ENCODE results near the gene ZNF189. TPM values are rescaled to one million over a fixed set of nuclear protein-coding genes. Genes with fewer than 3 reads are reported as not detected.
"Not testable (repeated sequence)": the region's sequence is repeated elsewhere in the genome, so short reads cannot be mapped to it uniquely, and the experiment has no call there.

Gene ZNF189
- total RNA-seq, 1 experiment from 2014 or later: 9.9 TPM

GRCh38 chr9:101369286-101369685 lies 29.4 kb upstream of the ZNF189 start:
- no peak overlapping the region for H3K4me3 ChIP-seq (ENCODE audit: insufficient read depth, low read depth, low read length)
- no peaks in the 10 kb centered on the region for H3K27me3 ChIP-seq (ENCODE audit: control insufficient read depth, insufficient read depth, low read length)
- H3K36me3 ChIP-seq (replicated peaks; ENCODE audit: control insufficient read depth, insufficient read depth, low read length): no peaks in the 10 kb centered on the region
- no peak for DNase-seq

GRCh38 chr9:101369884-101370531 lies 28.6 kb upstream of the ZNF189 start:
- H3K4me3 ChIP-seq (ENCODE audit: insufficient read depth, low read depth, low read length): no peak overlapping the region
- no peak for DNase-seq
- no peaks in the 10 kb centered on the region for H3K27me3 ChIP-seq (ENCODE audit: control insufficient read depth, insufficient read depth, low read length)
- no peaks in the 10 kb centered on the region for H3K36me3 ChIP-seq (replicated peaks; ENCODE audit: control insufficient read depth, insufficient read depth, low read length)

DNA sequence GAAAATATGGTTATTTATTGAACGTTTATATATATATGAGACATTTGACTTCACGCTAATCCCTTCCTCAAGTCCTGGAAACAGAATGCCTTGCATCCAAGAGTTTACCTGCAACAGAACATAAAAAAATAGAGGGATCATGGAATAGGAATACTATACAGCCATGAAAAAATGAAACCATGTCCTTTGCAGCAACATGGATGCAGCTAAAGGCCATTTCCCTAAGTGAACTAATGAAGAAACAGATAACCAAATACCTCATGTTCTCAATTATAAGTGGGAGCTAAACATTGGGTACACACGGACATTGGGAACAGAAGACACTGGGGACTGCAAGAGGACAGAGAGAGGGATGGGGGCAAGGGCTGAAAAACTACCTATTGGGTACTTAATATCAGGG lies 26.8 kb upstream of the ZNF189 start:
- DNase-seq: no peak
- Histone ChIP-seq H3K36me3 (replicated peaks; ENCODE audit: control insufficient read depth, insufficient read depth, low read length) (no peaks in the 10 kb centered on the region), H3K4me3 (ENCODE audit: insufficient read depth, low read depth, low read length) (no peak overlapping the region), H3K27me3 (ENCODE audit: control insufficient read depth, insufficient read depth, low read length) (no peaks in the 10 kb centered on the region)

DNA sequence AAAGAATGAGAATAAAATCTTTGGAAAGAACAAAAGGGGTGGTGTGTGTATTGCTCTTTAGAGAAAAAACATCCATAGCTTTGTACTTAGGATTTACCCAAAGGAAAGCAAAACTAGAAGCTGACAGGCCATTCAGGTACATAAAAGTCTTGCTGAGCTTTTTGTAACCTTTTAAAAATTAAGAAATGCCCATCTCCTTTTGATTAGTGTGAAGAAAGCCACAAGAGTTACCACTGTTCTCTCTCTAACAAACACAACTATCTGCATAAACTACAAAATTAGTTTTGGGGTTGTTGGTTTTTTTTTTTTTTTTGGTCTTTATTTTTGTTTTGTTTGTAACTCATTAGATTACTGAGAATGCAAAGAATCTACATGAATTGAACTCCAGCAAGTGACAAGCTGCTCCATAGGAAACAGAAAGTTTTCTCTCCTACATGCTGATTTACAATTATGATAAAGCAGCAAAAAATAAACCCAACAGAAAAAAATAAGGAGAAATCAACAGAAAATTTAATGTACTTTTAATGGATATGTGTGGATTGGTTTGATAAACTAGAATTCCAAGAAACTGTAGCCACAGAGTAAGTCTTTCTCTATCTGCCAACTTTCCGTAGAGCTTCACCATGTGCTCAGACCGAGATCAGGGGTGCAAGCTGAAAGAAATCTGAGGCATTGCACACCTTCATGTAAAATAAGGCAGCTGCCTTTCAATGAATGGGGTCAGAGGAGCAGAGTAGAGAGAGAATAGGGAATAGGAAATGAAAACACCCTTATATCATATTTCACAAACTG lies 26.1 kb upstream of the ZNF189 start:
- no peaks in the 10 kb centered on the region for H3K36me3 ChIP-seq (replicated peaks; ENCODE audit: control insufficient read depth, insufficient read depth, low read length)

DNA sequence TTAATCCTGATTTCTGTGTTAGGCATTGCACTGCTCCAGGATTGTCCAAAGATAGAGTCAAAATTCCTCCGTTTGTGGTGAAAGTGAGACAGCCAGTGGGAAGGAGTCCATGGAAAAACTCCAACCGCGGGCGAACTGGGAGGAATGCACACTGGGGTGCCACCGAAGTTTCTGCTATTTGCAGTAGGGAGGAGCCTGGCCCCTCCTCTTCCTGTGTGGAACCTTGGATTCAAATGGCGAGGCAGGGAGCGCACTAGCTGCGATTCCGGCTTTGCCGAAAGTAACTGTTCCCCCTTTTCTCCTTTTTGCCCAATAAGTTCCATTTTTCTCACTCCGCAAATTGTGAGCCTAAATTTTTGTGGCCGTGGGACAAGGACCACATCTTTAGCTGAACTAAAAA lies 23.1 kb upstream of the ZNF189 start:
- Histone ChIP-seq H3K36me3 (replicated peaks; ENCODE audit: control insufficient read depth, insufficient read depth, low read length) (no peaks in the 10 kb centered on the region), H3K27me3 (ENCODE audit: control insufficient read depth, insufficient read depth, low read length) (no peaks in the 10 kb centered on the region), H3K4me3 (ENCODE audit: insufficient read depth, low read depth, low read length) (no peak overlapping the region)
- DNase-seq: no peak

More for the DNA sequence above, 26.1 kb upstream of the ZNF189 start:
- DNase-seq: no peak
- H3K4me3 ChIP-seq (ENCODE audit: insufficient read depth, low read depth, low read length): no peak overlapping the region
- no peaks in the 10 kb centered on the region for H3K27me3 ChIP-seq (ENCODE audit: control insufficient read depth, insufficient read depth, low read length)

DNA sequence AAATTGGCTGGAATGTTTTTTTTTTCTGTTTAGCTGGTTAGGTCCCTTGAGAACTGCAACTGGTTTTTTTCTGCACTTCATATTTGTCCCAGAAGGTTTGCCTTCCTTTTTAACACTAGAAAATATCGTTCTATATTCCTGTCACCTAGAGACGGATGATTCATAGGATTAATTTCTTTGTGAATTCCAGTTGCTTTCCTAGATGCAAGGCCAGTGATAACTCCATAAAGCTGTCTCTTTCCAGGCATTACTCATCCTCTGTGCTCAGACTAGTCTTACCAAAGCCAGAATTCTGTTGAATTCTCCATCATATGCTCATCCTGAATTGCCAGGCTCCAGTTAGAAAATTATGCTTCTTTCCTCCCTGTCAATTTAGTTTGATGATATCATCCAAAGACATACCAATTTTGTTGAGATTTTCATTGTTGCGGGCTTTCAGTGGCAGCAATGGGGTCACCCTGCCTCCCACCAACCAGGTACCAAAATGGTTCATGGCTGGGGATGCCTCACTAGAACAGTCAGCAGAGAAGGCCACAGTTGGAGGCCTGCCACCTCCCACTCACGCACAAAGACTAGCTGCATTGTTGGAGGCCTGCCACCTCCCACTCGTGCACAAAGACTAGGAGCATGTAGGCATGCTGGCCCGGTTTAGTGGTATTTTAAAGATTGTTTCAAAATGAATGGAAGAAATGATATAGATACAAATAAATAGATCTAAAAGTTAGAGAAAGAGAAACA lies 22.4 kb upstream of the ZNF189 start:
- DNase-seq: no peak
- no peaks in the 10 kb centered on the region for H3K27me3 ChIP-seq (ENCODE audit: control insufficient read depth, insufficient read depth, low read length)
- no peak overlapping the region for H3K4me3 ChIP-seq (ENCODE audit: insufficient read depth, low read depth, low read length)
- no peaks in the 10 kb centered on the region for H3K36me3 ChIP-seq (replicated peaks; ENCODE audit: control insufficient read depth, insufficient read depth, low read length)

- Histone ChIP-seq H3K4me3 (ENCODE audit: insufficient read depth, low read depth, low read length) (no peak overlapping the region), H3K27me3 (ENCODE audit: control insufficient read depth, insufficient read depth, low read length) (no peaks in the 10 kb centered on the region)
- no peak for DNase-seq
These were observed 18.4 kb upstream of the ZNF189 start for GRCh38 chr9:101380295-101380694.

DNA sequence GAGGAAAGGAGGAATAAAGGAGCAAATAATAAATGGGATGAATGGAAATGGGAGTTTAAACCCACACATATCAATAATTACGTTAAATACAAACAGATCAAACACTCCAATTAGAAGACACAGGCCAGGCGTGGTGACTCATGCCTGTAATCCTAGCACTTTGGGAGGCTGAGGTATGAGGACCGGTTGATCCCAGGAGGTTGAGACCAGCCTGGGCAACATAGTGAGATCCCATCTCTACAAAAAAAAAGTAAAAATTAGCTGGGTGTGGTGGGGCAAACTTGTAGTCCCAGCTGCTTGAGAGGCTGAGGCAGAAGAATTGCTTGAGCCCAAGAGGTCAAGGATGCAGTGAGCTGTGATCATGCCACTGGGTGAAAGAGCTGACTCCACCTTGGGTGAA lies 17.5 kb upstream of the ZNF189 start:
- no peak for DNase-seq
- no peaks in the 10 kb centered on the region for H3K27me3 ChIP-seq (ENCODE audit: control insufficient read depth, insufficient read depth, low read length)
- H3K4me3 ChIP-seq (ENCODE audit: insufficient read depth, low read depth, low read length): no peak overlapping the region
- H3K36me3 ChIP-seq (replicated peaks; ENCODE audit: control insufficient read depth, insufficient read depth, low read length): no peaks in the 10 kb centered on the region

More at GRCh38 chr9:101380295-101380694, 18.4 kb upstream of the ZNF189 start:
- no peaks in the 10 kb centered on the region for H3K36me3 ChIP-seq (replicated peaks; ENCODE audit: control insufficient read depth, insufficient read depth, low read length)

- no peak for DNase-seq
- H3K27me3 ChIP-seq (ENCODE audit: control insufficient read depth, insufficient read depth, low read length): no peaks in the 10 kb centered on the region
- no peak overlapping the region for H3K4me3 ChIP-seq (ENCODE audit: insufficient read depth, low read depth, low read length)
- no peaks in the 10 kb centered on the region for H3K36me3 ChIP-seq (replicated peaks; ENCODE audit: control insufficient read depth, insufficient read depth, low read length)
These were observed 16.8 kb upstream of the ZNF189 start for GRCh38 chr9:101381833-101382342.

- no peak for DNase-seq
- no peak overlapping the region for H3K4me3 ChIP-seq (ENCODE audit: insufficient read depth, low read depth, low read length)
- H3K27me3 ChIP-seq (ENCODE audit: control insufficient read depth, insufficient read depth, low read length): no peaks in the 10 kb centered on the region
- no peaks in the 10 kb centered on the region for H3K36me3 ChIP-seq (replicated peaks; ENCODE audit: control insufficient read depth, insufficient read depth, low read length)
These were observed 15.3 kb upstream of the ZNF189 start for GRCh38 chr9:101383361-101383760.

DNA sequence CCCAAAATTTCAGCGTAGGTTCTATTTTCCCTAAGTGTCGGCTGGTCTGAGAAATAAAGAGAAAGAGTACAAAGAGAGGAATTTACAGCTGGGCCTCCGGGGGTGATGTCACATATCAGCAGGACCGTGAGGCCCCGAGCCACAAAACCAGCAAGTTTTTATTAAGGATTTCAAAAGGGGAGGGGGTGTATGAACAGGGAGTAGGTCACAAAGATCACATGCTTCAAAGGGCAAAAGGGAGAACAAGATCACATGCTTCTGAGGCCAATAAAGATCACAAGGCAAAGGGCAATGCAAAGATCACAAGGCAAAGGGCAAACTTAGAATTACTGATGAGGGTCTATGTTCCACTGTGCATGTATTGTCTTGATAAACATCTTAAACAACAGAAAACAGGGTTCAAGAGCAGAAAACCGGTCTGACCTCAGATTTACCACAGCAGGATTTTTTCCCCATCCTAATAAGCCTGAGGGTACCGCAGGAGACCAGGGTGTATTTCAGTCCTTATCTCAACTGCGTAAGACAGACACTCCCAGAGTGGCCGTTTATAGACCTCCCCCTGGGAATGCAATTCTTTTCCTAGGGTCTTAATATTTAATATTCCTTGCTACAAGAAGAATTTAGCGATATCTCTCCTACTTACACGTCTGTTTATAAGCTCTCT lies 13.6 kb upstream of the ZNF189 start, which contains the start of gene BAAT:
Gene BAAT (minus strand): TSS at position 134 of the 664 bp plus-strand sequence. CDS start 13,602 bp downstream, outside the sequence.
- not testable (repeated sequence) for DNase-seq; H3K27me3 ChIP-seq (ENCODE audit: control insufficient read depth, insufficient read depth, low read length); H3K36me3 ChIP-seq (replicated peaks; ENCODE audit: control insufficient read depth, insufficient read depth, low read length); H3K4me3 ChIP-seq (ENCODE audit: insufficient read depth, low read depth, low read length)

DNA sequence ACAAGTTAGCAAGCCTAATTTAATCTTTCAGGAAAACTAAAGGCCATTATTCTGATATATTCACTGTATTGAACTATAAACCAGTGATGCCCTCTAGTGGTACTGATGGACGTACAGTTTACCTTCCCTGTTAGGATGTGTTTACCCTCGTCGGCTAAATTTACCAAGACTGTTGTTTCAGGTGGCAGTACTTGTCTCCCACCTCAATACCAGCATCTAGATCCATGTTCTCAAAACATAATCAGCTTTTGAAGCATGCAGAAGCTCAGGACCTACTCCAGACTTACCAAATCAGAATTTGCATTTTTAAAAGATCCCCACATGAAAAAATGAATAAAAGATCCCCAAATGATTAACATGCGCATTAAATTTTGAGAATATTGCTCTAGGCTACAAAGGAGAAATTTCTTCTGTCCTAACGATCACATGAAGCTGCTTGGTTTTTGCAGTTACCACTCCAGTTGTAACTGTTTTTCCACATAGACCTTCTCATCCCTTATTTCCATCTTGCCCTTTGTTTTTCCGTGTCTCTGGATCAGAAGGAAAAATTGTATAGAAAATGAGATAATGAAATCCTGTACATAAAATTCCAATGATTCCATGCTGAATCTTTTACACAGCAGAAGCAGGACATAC lies 10.7 kb upstream of the ZNF189 start:
- DNase-seq: peak; percentile 15
- Histone ChIP-seq H3K36me3 (replicated peaks; ENCODE audit: control insufficient read depth, insufficient read depth, low read length) (peaks cover 1% of the 10 kb centered on the region), H3K27me3 (ENCODE audit: control insufficient read depth, insufficient read depth, low read length) (no peaks in the 10 kb centered on the region), H3K4me3 (ENCODE audit: insufficient read depth, low read depth, low read length) (no peak overlapping the region)

DNA sequence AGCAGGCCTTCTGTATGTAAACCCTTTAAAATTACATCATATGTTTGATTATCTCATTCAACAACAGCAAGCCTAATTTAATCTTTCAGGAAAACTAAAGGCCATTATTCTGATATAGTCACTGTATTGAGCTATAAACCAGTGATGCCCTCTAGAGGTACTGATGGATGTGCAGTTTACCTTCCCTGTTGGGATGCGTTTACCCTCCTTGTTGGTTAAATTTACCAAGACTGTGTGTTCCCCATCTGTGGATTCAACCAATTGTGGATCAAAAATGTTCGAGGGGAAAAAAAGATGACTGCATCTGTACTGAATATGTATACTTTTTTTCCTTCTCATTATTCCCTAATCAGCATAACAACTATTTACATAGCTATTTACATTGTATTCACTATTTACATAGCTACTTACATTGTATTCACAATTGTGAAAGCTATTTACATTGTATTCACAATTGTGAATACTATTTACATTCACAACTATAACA lies 10.1 kb upstream of the ZNF189 start:
- DNase-seq: no peak
- H3K4me3 ChIP-seq (ENCODE audit: insufficient read depth, low read depth, low read length): no peak overlapping the region
- H3K27me3 ChIP-seq (ENCODE audit: control insufficient read depth, insufficient read depth, low read length): no peaks in the 10 kb centered on the region
- peaks cover 1% of the 10 kb centered on the region for H3K36me3 ChIP-seq (replicated peaks; ENCODE audit: control insufficient read depth, insufficient read depth, low read length)

- peaks cover 3% of the 10 kb centered on the region for H3K36me3 ChIP-seq (replicated peaks; ENCODE audit: control insufficient read depth, insufficient read depth, low read length)
- no peaks in the 10 kb centered on the region for H3K27me3 ChIP-seq (ENCODE audit: control insufficient read depth, insufficient read depth, low read length)
- no peak for DNase-seq
- H3K4me3 ChIP-seq (ENCODE audit: insufficient read depth, low read depth, low read length): no peak overlapping the region
These were observed 5.5 kb upstream of the ZNF189 start for GRCh38 chr9:101393135-101393534.

All from H7 (cell line).